Calu3 (cell line): ENCODE results near the gene HS3ST5. TPM values are rescaled to one million over a fixed set of nuclear protein-coding genes. Genes with fewer than 3 reads are reported as not detected.

ENCODE experiments used
- BruUV-seq: library from RNA; stranded (reverse); fragments of 400-500 nt; replicated peaks from 2 replicates; lab custom pipeline; 2021; lab: Mats Ljungman, UMichigan
- CTCF ChIA-PET: fragments of 300-600 bp; sonication (Branson Sonifier 250); formaldehyde crosslinking; loops from one replicate; lab custom pipeline; 2022; ENCODE audit warnings: antibody characterized with exemption; lab: Charles Lee
- DNase-seq: peaks from one replicate; pipeline ENCODE4 v3.0.0; 2022
- H3K27ac Mint-ChIP-seq: one replicate; pipeline ENCODE4 v1.8.0; 2022; ENCODE audit warnings: mixed read lengths; ENCODE audit not compliant: unreplicated experiment
- H3K27me3 Mint-ChIP-seq: one replicate; pipeline ENCODE4 v1.8.0; 2022; ENCODE audit warnings: mixed read lengths; ENCODE audit not compliant: unreplicated experiment
- H3K36me3 Mint-ChIP-seq: one replicate; pipeline ENCODE4 v1.8.0; 2022; ENCODE audit warnings: mild to moderate bottlenecking, moderate library complexity, mixed read lengths; ENCODE audit not compliant: insufficient read depth, unreplicated experiment
- H3K4me1 Mint-ChIP-seq: one replicate; pipeline ENCODE4 v1.8.0; 2022; ENCODE audit warnings: mild to moderate bottlenecking, low read depth, mixed read lengths; ENCODE audit not compliant: unreplicated experiment
- H3K4me3 Mint-ChIP-seq: one replicate; pipeline ENCODE4 v1.8.0; 2022; ENCODE audit warnings: mild to moderate bottlenecking, low read depth, moderate library complexity, mixed read lengths; ENCODE audit not compliant: unreplicated experiment
- H3K9me3 Mint-ChIP-seq: one replicate; pipeline ENCODE4 v1.8.0; 2022; ENCODE audit warnings: low read depth, mixed read lengths; ENCODE audit not compliant: unreplicated experiment
- CTCF ChIP-seq: fragments of 200-600 bp; IDR thresholded peaks from one replicate; pipeline ENCODE4 v1.8.0; 2022; ENCODE audit warnings: antibody characterized with exemption; ENCODE audit not compliant: unreplicated experiment
- intact Hi-C: fragments of 100-400 bp; cut with micrococcal nuclease; formaldehyde crosslinking; loops from one replicate; pipeline ENCODE4 v1.10.0; 2022; ENCODE audit not compliant: unreplicated experiment
- total RNA-seq: library from RNA; stranded (reverse); gene quantifications from 2 replicates; pipeline ENCODE4 v1.2.3, GENCODE V29; 2022

The HS3ST5 gene
- total RNA-seq, 1 experiment from 2014 or later: 0.40 TPM

- CTCF ChIA-PET: no interaction called here
- no peaks in the 10 kb centered on the region for H3K27me3 Mint-ChIP-seq
- DNase-seq: no peak
- no peaks in the 10 kb centered on the region for H3K4me1 Mint-ChIP-seq
- no peaks in the 10 kb centered on the region for H3K9me3 Mint-ChIP-seq
- no peaks in the 10 kb centered on the region for H3K36me3 Mint-ChIP-seq
- H3K27ac Mint-ChIP-seq: no peak overlapping the region
- no TSS peak for BruUV-seq
- intact Hi-C loops: no loop called here
- no peak overlapping the region for H3K4me3 Mint-ChIP-seq
- no peak for TF ChIP-seq CTCF
Measured at GRCh38 chr6:114203460-114203859, 139.4 kb downstream of the HS3ST5 start.

- H3K27ac Mint-ChIP-seq: no peak overlapping the region
- no peaks in the 10 kb centered on the region for H3K4me1 Mint-ChIP-seq
- no peak for TF ChIP-seq CTCF
- no peaks in the 10 kb centered on the region for H3K27me3 Mint-ChIP-seq
- BruUV-seq: no TSS peak
- no peaks in the 10 kb centered on the region for H3K9me3 Mint-ChIP-seq
- CTCF ChIA-PET: no interaction called here
- no peak for DNase-seq
- H3K36me3 Mint-ChIP-seq: no peaks in the 10 kb centered on the region
- intact Hi-C loops: no loop called here
- no peak overlapping the region for H3K4me3 Mint-ChIP-seq
Measured at GRCh38 chr6:114202389-114202788, 140.4 kb downstream of the HS3ST5 start.

GRCh38 chr6:114200891-114201290 lies 141.9 kb downstream of the HS3ST5 start:
- intact Hi-C loops: no loop called here
- TF ChIP-seq CTCF: no peak
- no peaks in the 10 kb centered on the region for H3K9me3 Mint-ChIP-seq
- H3K4me1 Mint-ChIP-seq: no peaks in the 10 kb centered on the region
- no peak overlapping the region for H3K27ac Mint-ChIP-seq
- no peak overlapping the region for H3K4me3 Mint-ChIP-seq
- CTCF ChIA-PET: no interaction called here
- DNase-seq: no peak
- no peaks in the 10 kb centered on the region for H3K27me3 Mint-ChIP-seq
- H3K36me3 Mint-ChIP-seq: no peaks in the 10 kb centered on the region
- no TSS peak for BruUV-seq

GRCh38 chr6:114195631-114196403 lies 147.0 kb downstream of the HS3ST5 start:
- BruUV-seq: no TSS peak
- H3K4me3 Mint-ChIP-seq: no peak overlapping the region

More at GRCh38 chr6:114195631-114196403, 147.0 kb downstream of the HS3ST5 start:
- H3K27me3 Mint-ChIP-seq: no peaks in the 10 kb centered on the region
- no peaks in the 10 kb centered on the region for H3K36me3 Mint-ChIP-seq
- intact Hi-C loops: loop anchor here (10.0 kb wide), 1 partner anchor 1261 kb away; no protein-coding TSS in a partner anchor
- no peak for DNase-seq
- CTCF ChIA-PET: no interaction called here
- TF ChIP-seq CTCF: no peak
- no peaks in the 10 kb centered on the region for H3K4me1 Mint-ChIP-seq
- H3K27ac Mint-ChIP-seq: no peak overlapping the region
- no peaks in the 10 kb centered on the region for H3K9me3 Mint-ChIP-seq
